HG03457 (cell line): Measurements from ENCODE around the gene PHEX.

Experiments used
- ATAC-seq: cut with Tn5 transposase; IDR thresholded peaks from one replicate; pipeline ENCODE4 v1.9.1; 2021; ENCODE audit warnings: moderate number of reproducible peaks; ENCODE audit not compliant: unreplicated experiment

The PHEX gene

DNA sequence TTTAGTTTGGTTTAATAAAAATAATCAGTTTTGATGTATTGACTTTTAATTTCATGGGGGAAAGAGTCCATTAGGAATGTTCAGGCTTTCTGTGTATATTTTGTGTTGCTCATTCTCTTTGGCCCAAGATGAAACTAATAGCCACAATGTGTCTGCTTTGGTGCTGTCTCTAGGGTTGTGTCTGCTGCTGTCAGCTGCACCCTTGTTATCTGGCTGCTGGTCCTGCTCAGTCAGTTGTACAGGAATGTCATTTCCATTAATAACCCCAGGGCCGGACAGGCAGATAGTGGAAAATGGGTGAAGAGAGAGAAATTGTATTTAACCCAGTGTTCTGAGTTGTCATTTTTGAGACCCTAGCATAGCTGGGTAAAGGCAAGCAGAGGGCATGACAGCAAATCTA is 115.1 kb downstream of the PHEX start:
- no peak for ATAC-seq

GRCh38 chrX:22147942-22148341 is 115.8 kb downstream of the PHEX start:
- no peak for ATAC-seq

GRCh38 chrX:22148565-22148964 is 116.4 kb downstream of the PHEX start:
- no peak for ATAC-seq

DNA sequence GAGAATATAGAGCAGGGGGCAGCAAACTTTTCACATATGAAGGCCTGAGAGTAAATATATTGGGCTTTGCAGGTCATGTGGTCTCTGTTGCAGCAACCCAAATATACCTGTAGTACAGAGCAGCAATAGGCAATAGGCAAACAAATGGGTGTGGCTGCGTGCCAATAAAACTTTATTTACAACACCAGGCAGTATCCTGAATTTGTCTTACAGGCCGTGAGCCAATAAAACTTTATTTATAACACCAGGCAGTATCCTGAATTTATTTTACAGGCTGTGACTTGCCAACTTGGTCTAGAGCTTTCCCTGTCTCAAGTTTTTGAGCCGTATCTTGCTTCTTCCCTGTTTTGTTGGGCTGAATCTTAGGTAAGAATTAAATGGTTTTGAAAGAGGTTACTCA is 118.2 kb downstream of the PHEX start:
- no peak for ATAC-seq

DNA sequence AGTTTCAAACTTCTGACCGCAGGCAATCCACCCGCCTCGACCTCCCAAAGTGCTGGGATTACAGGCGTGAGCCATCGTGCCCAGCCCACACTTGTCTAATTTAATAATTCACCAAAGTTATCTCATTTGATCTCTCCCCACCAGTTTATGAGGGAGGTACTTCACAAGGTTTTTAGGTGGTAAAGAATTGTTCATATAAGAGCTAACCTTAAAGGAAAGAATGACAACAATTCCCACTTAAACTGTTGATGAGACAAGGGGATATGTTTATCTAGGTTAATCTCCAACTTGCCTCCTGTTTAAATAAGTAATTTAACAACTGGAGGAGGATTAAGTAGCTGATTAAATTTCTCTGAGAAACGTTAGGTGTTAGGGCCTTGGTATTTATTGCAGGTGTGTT is 123.0 kb downstream of the PHEX start:
- no peak for ATAC-seq

- ATAC-seq, result no peak
Measured at GRCh38 chrX:22159071-22159470, 126.9 kb downstream of the PHEX start.

GRCh38 chrX:22163326-22163725 is 131.2 kb downstream of the PHEX start:
- no peak for ATAC-seq

DNA sequence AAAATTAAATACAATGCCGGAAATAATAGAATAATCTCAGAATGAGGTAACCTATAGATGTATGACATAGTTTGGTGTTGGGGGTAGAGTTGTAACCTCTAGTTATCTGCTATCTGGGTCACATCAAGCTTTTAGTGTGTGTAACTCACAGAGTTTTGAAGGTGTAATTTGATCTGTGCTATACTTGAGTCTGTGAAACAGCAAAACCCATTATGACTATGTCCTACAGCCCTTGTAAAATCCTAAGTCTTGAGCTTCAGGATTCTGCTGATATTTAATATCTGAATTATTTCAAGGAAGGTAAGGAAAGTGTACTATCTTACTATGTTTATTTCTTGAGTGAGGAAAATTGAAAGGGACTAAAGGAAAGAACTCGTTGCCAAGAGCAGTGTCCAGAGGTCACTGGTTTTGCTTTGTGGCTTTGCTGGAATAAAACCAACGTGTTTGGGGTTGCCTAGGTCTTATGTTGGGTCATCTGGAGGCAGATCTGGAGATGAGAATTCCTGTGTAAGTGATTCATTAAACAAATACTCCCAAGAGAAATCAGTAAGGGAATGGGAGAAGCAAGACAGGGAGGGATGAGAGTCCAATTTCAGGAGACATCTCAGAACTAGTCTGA is 132.8 kb downstream of the PHEX start:
- ATAC-seq, result no peak

GRCh38 chrX:22165732-22166457 is 133.8 kb downstream of the PHEX start:
- ATAC-seq, result no peak

- ATAC-seq, result no peak
Measured at GRCh38 chrX:22171287-22172060, 139.3 kb downstream of the PHEX start.

DNA sequence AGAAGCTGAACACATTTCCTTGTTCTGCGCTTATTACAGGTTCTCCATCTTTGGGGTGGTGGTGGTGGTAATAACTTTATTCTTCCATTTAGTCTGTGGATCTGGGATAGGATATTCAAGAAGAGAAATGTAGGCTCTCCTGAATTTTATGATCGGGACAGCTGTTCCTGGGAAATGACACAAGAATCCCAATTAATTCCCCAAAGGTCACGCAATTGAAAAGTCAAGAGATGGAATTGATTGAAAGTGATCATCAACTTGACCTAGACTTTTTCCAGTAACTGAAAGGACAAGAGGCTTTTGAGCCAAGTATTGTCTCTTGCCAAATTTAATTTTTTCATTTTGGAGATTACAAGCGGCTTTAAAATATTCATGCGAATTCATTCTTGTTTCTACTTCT is 141.8 kb downstream of the PHEX start:
- ATAC-seq, result no peak

DNA sequence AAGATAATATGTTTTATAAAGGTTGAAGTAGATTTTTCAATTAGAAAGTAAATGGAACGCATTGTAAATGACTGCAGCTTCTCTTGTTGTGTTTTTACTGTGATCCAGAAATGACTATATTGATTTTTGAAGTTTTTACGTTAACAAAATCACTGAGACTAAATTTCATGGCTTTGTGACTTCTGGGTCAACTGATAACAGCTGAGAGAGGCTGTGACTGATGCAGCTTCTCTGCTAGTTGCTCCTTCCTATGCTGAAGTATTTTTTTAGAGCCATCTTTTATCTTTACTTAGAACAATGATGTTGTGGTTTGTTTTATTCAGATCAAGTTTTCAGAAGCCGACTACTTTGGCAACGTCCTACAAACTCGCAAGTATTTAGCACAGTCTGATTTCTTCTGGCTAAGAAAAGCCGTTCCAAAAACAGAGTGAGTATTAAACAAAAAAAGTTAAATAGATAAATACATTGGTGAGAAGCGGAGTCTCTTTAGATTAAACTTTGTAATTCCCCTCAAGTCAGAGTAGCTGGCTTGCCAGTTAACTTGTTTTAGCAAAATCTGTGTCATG is 145.9 kb downstream of the PHEX start:
- ATAC-seq, result no peak

- no peak for ATAC-seq
Measured at GRCh38 chrX:22184096-22184495, 152.0 kb downstream of the PHEX start.

DNA sequence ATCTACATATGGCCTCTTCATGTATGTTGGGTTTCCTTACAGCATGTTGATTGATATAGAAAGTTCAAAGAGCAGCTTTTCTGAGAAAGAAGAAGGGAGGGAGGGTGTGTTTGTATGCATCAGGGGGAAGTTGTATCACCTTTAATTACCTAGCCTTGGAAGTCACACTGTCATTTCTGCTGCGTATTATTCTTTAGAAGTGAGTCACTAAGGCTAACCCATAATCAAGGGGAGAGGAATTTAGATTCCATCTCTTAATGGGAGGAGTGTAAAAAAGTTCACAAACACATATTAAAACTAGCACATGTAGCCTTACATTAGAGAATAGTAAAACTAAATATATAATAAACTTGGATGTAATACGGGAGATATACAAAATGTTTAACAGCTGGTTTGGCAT is 154.0 kb downstream of the PHEX start:
- ATAC-seq, result no peak

DNA sequence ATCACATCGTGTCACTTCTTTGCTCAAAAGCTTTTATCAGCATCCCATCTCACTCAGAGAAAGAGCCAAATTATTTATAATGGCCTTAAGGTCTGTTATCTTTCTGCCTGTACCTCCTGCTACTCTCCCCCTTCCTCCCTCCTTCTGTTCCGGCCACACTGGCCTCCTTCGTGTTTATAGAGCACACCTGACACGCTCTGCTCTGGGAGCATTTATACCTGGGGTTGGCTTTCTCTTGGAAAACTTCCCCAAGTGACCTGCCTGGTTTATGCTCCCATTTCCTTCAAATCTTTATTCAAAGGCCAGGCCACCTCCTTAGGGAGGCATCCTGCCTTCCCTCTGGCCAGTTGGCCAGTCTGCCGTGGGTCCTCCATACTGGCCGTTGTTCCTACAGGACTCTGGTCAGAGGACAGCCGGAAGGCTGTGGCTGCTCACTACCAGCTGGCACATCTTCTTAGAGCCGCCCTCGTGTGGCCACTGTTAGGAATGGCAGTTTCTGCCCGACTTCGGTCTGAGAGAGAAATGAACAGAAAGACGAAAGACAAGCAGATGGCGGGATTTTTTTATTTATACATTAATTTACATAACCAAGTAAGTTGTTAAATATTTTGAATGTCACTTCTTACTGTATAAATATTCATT is 160.4 kb downstream of the PHEX start:
- ATAC-seq, result peak; percentile 92

- no peak for ATAC-seq
Measured at GRCh38 chrX:22193851-22194659, 161.9 kb downstream of the PHEX start.

- ATAC-seq, result no peak
Measured at GRCh38 chrX:22194660-22194945, 162.5 kb downstream of the PHEX start.

GRCh38 chrX:22196149-22196548 is 164.0 kb downstream of the PHEX start:
- ATAC-seq, result no peak

GRCh38 chrX:22202251-22202650 is 170.1 kb downstream of the PHEX start:
- no peak for ATAC-seq

- no peak for ATAC-seq
Measured at GRCh38 chrX:22203186-22203585, 171.1 kb downstream of the PHEX start.

- no peak for ATAC-seq
Measured at GRCh38 chrX:22206781-22207180, 174.7 kb downstream of the PHEX start.
